Measurements from ENCODE around the gene MYL2.

- no peak for TF ChIP-seq CTCF (IDR thresholded peaks at IDR 0.05)
- no peak for TF ChIP-seq POLR2A (IDR thresholded peaks at IDR 0.05)
Observed at GRCh38 chr12:110923192-110923591, 2.8 kb upstream of the MYL2 start.
